ENCODE data around the gene CDIPT.
"Not testable (repeated sequence)": the region's sequence is repeated elsewhere in the genome, so short reads cannot be mapped to it uniquely, and the experiment has no call there.

The CDIPT gene, protein sequence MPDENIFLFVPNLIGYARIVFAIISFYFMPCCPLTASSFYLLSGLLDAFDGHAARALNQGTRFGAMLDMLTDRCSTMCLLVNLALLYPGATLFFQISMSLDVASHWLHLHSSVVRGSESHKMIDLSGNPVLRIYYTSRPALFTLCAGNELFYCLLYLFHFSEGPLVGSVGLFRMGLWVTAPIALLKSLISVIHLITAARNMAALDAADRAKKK

GRCh38 chr16:29862884-29863668 lies at the start of gene CDIPT:
CDIPT (minus strand) TSS chr16:29863226; CDS start chr16:29862857, 369 bp downstream.
- peak; percentile 98 for DNase-seq
- peak; percentile 43 for TF ChIP-seq POLR2A (IDR thresholded peaks at IDR 0.05; ENCODE audit: low read length)
- no peak for TF ChIP-seq GATA1 (IDR thresholded peaks at IDR 0.05; ENCODE audit: low read depth, low read length)

GRCh38 chr16:29912087-29912486 lies 49.1 kb upstream of the CDIPT start:
- no peak for DNase-seq
- no peak for TF ChIP-seq GATA1 (IDR thresholded peaks at IDR 0.05; ENCODE audit: low read depth, low read length)
- TF ChIP-seq POLR2A (IDR thresholded peaks at IDR 0.05; ENCODE audit: low read length): no peak

DNA sequence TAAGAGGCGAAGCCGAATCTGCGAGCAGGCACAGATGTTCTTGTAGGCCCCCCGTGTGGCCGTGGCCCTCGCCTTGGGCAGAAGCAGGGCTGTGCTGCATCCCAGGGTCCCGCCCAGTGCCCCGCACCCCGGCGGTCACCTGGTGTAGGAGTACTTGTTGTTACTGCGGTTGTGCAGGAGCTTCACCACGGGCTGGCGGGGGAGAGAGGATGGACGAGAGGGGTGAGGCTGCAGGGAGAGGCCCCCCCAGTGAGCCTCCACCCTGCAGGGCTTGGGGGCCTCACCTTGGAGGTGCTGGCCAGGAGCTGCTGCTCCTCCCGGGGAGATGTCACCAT lies 48.6 kb upstream of the CDIPT start:
- no peak for TF ChIP-seq POLR2A (IDR thresholded peaks at IDR 0.05; ENCODE audit: low read length)
- no peak for TF ChIP-seq GATA1 (IDR thresholded peaks at IDR 0.05; ENCODE audit: low read depth, low read length)
- no peak for DNase-seq

- DNase-seq: no peak
- TF ChIP-seq GATA1 (IDR thresholded peaks at IDR 0.05; ENCODE audit: low read depth, low read length) (no peak), POLR2A (IDR thresholded peaks at IDR 0.05; ENCODE audit: low read length) (no peak)
Observed at GRCh38 chr16:29910819-29911675, 48.0 kb upstream of the CDIPT start.

DNA sequence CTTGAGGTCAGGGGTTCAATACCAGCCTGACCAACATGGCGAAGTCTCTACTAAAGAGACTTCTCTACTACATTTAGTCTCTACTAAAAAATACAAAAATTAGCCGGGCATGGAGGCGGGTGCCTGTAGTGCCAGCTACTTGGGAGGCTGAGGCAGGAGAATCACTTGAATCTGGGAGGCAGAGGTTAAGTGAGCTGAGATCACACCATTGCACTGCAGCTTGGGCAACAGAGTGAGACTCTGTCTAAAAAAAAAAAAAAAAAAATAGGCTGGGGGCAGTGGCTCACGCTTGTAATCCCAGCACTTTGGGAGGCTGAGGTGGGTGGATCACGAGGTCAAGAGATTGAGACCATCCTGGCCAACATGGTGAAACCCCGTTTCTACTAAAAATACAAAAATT lies 46.8 kb upstream of the CDIPT start:
- not testable (repeated sequence) for DNase-seq

DNA sequence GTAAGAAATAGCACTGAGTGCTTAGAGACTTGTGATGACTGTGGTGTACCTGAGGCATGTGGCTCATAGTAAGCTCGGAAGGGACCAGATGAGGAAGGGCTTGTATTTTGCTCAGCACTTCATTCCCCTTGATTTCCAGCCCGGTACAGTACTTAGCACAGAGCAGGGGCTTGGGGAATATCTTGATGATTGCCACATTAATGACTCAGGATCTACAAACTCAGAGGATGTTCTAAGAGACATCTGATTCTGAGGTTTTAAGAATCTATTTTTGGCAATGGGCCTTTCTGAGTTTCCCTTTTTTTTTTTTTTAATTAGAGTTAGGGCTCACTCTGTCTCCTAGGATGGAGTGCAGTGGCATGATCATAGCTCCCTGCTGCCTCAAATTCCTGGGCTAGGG lies 46.4 kb upstream of the CDIPT start:
- no peak for DNase-seq
- TF ChIP-seq GATA1 (IDR thresholded peaks at IDR 0.05; ENCODE audit: low read depth, low read length) (no peak), POLR2A (IDR thresholded peaks at IDR 0.05; ENCODE audit: low read length) (no peak)

GRCh38 chr16:29908719-29909220 lies 45.7 kb upstream of the CDIPT start:
- DNase-seq: no peak
- TF ChIP-seq GATA1 (IDR thresholded peaks at IDR 0.05; ENCODE audit: low read depth, low read length): no peak
- no peak for TF ChIP-seq POLR2A (IDR thresholded peaks at IDR 0.05; ENCODE audit: low read length)

- TF ChIP-seq POLR2A (IDR thresholded peaks at IDR 0.05; ENCODE audit: low read length) (no peak), GATA1 (IDR thresholded peaks at IDR 0.05; ENCODE audit: low read depth, low read length) (no peak)
- DNase-seq: no peak
Observed at GRCh38 chr16:29907973-29908372, 44.9 kb upstream of the CDIPT start.

DNA sequence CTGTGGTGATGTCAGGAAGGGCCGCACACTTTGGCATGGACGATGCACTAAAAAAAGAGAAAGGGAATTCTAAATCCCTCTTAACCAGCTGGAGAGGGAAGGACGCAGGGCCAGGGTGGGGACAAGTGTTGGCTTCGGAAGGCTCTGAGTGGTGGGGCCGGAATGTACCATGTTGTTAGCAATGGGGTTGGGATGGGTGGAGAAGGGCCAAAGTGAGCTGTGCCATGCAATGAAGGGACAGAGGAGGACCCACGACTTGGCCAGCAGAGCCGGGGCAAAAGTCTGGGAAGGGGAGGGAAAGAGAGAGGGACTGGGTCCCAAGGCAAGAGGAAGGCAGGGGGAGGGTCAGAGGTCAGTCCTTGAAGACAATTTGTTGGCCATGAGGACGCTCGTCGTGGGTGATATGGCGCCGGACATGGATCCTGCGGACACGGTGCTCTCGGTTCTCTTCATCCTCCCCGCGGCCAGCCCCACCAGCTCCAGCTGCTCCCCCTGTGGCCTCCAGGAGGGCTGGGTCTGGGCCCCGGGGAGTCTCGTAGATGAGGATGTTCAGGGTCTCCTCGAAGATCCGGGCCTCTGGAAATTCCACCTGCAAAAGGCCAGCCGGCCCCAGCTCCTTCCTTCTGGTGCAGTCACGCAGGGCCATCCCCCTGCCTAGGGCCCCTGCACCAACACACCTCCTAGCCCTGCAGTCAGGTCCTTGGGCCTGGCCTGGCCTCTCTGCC lies 43.7 kb upstream of the CDIPT start:
- no peak for TF ChIP-seq GATA1 (IDR thresholded peaks at IDR 0.05; ENCODE audit: low read depth, low read length)
- TF ChIP-seq POLR2A (IDR thresholded peaks at IDR 0.05; ENCODE audit: low read length): no peak
- DNase-seq: no peak

DNA sequence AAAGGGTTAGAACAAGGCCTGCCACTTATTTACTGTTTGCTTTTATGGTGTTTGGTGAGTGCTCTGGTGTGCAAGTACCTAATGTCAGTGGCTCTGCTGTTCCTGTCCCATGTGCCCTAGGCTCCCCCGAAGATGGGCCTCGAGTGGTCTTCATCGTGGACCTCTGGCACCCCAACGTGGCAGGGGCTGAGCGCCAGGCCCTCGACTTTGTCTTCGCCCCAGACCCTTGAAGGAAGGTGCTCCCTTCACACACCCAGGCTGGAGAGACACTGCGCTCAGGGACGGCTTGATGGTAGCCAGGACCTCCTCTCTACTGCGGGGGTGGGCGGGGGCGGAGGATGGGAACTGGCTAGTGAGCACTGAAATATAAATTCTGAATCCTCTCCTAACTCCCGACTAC lies 42.6 kb upstream of the CDIPT start:
- TF ChIP-seq POLR2A (IDR thresholded peaks at IDR 0.05; ENCODE audit: low read length): no peak
- TF ChIP-seq GATA1 (IDR thresholded peaks at IDR 0.05; ENCODE audit: low read depth, low read length): no peak
- DNase-seq: no peak

DNA sequence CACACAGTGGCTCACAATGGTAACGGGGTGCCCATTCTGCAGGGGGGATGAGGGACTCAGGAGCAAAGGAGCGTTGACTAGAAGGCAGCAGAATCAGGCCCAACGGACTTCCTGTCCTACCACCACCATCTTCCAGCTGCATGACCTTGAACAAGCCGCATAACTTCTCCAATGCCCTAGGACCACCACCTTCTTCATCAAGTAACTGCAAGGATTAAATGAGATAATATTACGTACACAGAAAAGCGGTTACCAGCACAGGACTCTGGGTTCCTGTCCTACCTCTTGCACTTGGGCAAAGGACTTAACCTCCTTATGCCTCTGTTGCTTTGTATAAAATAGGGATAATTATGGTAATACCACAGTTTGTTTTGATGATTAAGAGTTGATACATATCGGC lies 41.9 kb upstream of the CDIPT start:
- TF ChIP-seq POLR2A (IDR thresholded peaks at IDR 0.05; ENCODE audit: low read length): no peak
- DNase-seq: no peak

GRCh38 chr16:29903590-29903989 lies 40.6 kb upstream of the CDIPT start:
- DNase-seq: no peak
- TF ChIP-seq GATA1 (IDR thresholded peaks at IDR 0.05; ENCODE audit: low read depth, low read length) (no peak), POLR2A (IDR thresholded peaks at IDR 0.05; ENCODE audit: low read length) (no peak)

- TF ChIP-seq POLR2A (IDR thresholded peaks at IDR 0.05; ENCODE audit: low read length): no peak
- no peak for TF ChIP-seq GATA1 (IDR thresholded peaks at IDR 0.05; ENCODE audit: low read depth, low read length)
- no peak for DNase-seq
Observed at GRCh38 chr16:29901607-29901945, 38.5 kb upstream of the CDIPT start.

Measured in erythroblast (primary cell).